Peyer's patch (tissue), 4 donors: ENCODE results near the gene SLC17A7. TPM values are rescaled to one million over a fixed set of nuclear protein-coding genes. Genes with fewer than 3 reads are reported as not detected.

Source experiments
- DNase-seq, 3 donors: peaks; one replicate each; pipeline ENCODE4 v3.0.0-alpha.2; 2017 to 2019
- H3K27ac ChIP-seq, 4 donors: fragments of 200-600 bp; sonication (generic); one replicate each; pipeline ENCODE4 v1.5.1; 2016 to 2019
- H3K27me3 ChIP-seq, 2 donors: fragments of 200-600 bp; sonication (generic); one replicate each; pipeline ENCODE4 v1.5.1; 2019
- H3K36me3 ChIP-seq, 3 donors: fragments of 200-600 bp; sonication (generic); one replicate each; pipeline ENCODE4 v1.5.1; 2016 to 2019
- H3K4me1 ChIP-seq, 4 donors: fragments of 200-600 bp; sonication (generic); one replicate each; pipeline ENCODE4 v1.5.1; 2016 to 2019
- H3K4me3 ChIP-seq, 4 donors: fragments of 200-600 bp; sonication (generic); 1 replicate in 3 of 4; 2 replicates in 1 of 4; pipeline ENCODE4 v1.5.1; 2016 to 2019; ENCODE audit warnings: mild to moderate bottlenecking in 1 of 4
- H3K9me3 ChIP-seq, 4 donors: fragments of 200-600 bp; sonication (generic); one replicate each; pipeline ENCODE4 v1.5.1; 2016 to 2019; ENCODE audit warnings: mild to moderate bottlenecking in 1 of 4
- POLR2A ChIP-seq, 2 donors: fragments of 450-650 bp; IDR thresholded peaks; one replicate each; pipeline ENCODE4 v1.5.1; 2017; ENCODE audit warnings: antibody characterized with exemption in 2 of 2, mild to moderate bottlenecking in 2 of 2, moderate library complexity in 2 of 2
- total RNA-seq, 4 donors: library from RNA; depleted of rRNA; stranded (reverse); fragments of >200 nt; gene quantifications; one replicate each; pipeline ENCODE4 v1.1.0, GENCODE V29; 2016
- TF ChIP-seq, protein P1 (sequence below), 6 experiments: fragments of 450-650 bp in 4 of 6; fragments of 200-600 bp in 2 of 6; sonication (generic) in 1 of 6; IDR thresholded peaks; one replicate each; pipeline ENCODE4 v1.5.1; 2017 to 2019; ENCODE audit warnings: antibody characterized with exemption in 6 of 6, mild to moderate bottlenecking in 3 of 6, moderate library complexity in 1 of 6

SLC17A7 gene
- total RNA-seq, 4 donors from 2014 or later = 1.2 to 2.0 (median 1.7) TPM; not detected in 1

DNA sequence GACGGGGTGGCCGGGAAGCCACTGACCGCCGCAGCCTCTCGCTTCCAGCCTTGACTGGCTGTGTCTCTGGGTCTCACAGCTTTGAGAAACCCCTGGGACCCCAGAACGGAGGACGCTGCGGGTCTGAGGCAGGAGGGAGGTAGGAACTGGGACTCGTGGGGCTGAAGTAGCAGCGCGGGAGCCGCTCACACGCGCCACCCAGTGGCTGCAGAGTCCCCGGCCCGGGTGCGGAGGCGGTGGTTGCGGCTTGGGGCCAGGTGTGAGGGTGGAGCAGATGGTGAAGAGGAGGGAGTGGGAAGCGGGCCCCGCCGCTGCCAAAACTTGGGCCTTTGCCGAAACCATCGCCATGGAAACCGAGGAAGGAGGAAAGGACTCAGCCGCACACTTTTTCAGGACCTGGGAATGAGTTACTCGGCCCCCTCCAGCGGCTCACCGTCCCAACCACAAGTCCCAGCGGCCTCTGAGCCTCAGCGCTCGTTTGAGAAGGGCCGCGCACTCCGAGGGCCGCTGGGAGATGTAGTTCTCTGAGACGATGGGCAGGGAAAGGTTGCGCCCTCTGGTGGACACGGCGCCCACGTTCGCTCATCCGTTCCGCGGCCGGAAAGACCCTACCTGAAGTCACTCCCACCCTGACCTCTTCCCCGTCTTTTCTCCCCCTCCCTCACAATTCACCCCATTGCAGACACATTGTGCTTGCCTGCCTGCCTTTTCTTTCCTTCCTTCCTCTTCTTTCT, 2.2 kb upstream of the SLC17A7 start:
- peaks cover 0 to 16% (median 0%) of the 10 kb centered on the region in 4 donors for H3K4me1 ChIP-seq
- peak overlapping the region; percentile 55 to 75 (median 67) for H3K4me3 ChIP-seq
- peak overlapping the region; percentile 78 to 85 (median 82) for H3K27ac ChIP-seq
- TF ChIP-seq, protein P1, sequence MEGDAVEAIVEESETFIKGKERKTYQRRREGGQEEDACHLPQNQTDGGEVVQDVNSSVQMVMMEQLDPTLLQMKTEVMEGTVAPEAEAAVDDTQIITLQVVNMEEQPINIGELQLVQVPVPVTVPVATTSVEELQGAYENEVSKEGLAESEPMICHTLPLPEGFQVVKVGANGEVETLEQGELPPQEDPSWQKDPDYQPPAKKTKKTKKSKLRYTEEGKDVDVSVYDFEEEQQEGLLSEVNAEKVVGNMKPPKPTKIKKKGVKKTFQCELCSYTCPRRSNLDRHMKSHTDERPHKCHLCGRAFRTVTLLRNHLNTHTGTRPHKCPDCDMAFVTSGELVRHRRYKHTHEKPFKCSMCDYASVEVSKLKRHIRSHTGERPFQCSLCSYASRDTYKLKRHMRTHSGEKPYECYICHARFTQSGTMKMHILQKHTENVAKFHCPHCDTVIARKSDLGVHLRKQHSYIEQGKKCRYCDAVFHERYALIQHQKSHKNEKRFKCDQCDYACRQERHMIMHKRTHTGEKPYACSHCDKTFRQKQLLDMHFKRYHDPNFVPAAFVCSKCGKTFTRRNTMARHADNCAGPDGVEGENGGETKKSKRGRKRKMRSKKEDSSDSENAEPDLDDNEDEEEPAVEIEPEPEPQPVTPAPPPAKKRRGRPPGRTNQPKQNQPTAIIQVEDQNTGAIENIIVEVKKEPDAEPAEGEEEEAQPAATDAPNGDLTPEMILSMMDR (IDR thresholded peaks at IDR 0.05) = peak; percentile 75 to 93 (median 84)
- TF ChIP-seq POLR2A (IDR thresholded peaks at IDR 0.05) = no peak
- H3K36me3 ChIP-seq = peaks cover 0 to 13% (median 0%) of the 10 kb centered on the region in 3 donors
- DNase-seq = peak; percentile 94 to 97 (median 96)
- H3K27me3 ChIP-seq = peaks cover 0 to 30% of the 10 kb centered on the region in 2 donors
- no peaks in the 10 kb centered on the region for H3K9me3 ChIP-seq

DNA sequence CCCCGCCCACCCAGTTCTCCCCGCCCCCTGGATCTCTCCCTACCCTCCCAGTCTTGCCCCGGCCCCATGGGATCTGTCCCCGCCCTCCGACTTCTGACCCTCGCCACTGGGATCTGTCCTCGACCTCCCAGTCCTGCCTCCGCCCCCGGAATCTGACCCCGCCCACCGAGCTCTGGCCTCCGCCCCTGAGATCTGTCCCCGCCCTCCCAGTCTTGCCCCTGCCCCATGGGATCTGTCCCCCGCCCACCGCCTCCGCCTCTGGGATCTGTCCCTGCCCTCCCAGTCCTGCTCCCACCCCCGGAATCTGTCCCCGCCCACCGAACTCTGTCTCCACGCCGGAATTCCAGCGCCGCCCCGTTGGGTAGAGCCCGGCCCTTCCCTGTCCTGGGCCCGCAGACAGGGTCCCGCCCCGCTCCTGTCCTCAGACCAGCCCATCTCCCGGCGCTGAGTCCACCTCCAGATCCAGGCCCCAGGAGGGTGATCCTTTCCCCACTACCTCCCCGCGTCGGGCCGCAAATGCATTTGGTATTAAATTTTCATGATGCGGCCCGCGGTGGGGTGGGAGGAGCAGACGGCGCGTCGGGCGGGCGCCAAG, 1.5 kb upstream of the SLC17A7 start:
- peak overlapping the region; percentile 78 to 85 (median 82) for H3K27ac ChIP-seq
- no peaks in the 10 kb centered on the region for H3K9me3 ChIP-seq
- peaks cover 0 to 30% of the 10 kb centered on the region in 2 donors for H3K27me3 ChIP-seq
- TF ChIP-seq, protein P1 (IDR thresholded peaks at IDR 0.05) = no peak
- peak; percentile 32 to 67 for TF ChIP-seq POLR2A (IDR thresholded peaks at IDR 0.05)
- DNase-seq = peak; percentile 80 to 98 (median 96)
- peaks cover 0 to 14% (median 0%) of the 10 kb centered on the region in 4 donors for H3K4me1 ChIP-seq
- H3K36me3 ChIP-seq = peaks cover 0 to 11% (median 0%) of the 10 kb centered on the region in 3 donors
- peak overlapping the region; percentile 55 to 75 (median 67) for H3K4me3 ChIP-seq

DNA sequence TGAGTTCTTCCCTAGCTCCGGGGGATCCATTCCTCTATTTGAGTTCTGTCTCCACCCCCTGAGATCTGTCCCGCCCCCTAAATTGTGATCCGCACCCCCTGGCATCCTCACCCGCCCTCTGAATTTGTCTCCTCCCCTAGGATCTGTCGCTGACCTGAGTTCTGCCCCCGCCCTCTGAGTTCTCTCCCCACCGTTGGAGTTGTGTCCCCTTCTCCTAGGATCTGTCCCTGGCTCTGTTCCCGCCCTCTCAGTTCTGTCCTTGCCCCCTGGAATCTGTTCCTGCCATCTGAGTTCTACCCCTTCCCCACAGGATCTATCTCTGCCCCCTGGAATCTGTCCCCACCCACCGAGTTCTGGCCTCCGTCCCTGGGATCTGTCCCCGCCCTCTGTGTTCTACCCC, 1.0 kb upstream of the SLC17A7 start:
- Histone ChIP-seq H3K4me3 (peak overlapping the region; percentile 55 to 75 (median 67)), H3K9me3 (no peaks in the 10 kb centered on the region), H3K4me1 (peaks cover 0 to 12% (median 0%) of the 10 kb centered on the region in 4 donors), H3K27me3 (peaks cover 0 to 30% of the 10 kb centered on the region in 2 donors), H3K36me3 (peaks cover 0 to 11% (median 0%) of the 10 kb centered on the region in 3 donors), H3K27ac (peak overlapping the region; percentile 78 to 85 (median 82))
- no peak for DNase-seq
- TF ChIP-seq POLR2A (IDR thresholded peaks at IDR 0.05) = no peak
- TF ChIP-seq, protein P1 (IDR thresholded peaks at IDR 0.05) = no peak

DNA sequence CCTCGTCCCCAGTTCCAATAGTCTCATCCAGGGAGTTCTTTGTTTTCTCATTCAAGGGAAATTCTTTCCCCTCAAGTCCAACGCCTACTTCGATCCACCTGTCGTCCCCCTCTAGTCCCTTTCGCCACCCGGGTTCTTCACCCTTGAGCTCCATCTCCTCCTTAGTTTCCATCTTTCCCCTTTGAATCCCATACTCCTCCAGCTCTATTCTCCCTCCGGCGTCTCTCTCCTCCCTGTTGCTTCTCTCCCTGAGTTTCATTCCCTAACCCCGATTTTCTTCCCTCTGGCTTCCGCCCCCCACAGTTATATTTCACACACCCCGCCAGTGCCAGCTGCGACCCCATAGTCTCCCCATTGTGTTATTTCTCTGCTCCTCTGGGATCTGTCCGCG, 628 bp upstream of the SLC17A7 start:
- H3K4me3 ChIP-seq = peak overlapping the region in 1 of 4 donors; percentile 67
- H3K4me1 ChIP-seq = peaks cover 0 to 12% (median 0%) of the 10 kb centered on the region in 4 donors
- peaks cover 0 to 7% (median 0%) of the 10 kb centered on the region in 3 donors for H3K36me3 ChIP-seq
- no peak for TF ChIP-seq POLR2A (IDR thresholded peaks at IDR 0.05)
- TF ChIP-seq, protein P1 (IDR thresholded peaks at IDR 0.05) = no peak
- DNase-seq = no peak
- peaks cover 0 to 32% of the 10 kb centered on the region in 2 donors for H3K27me3 ChIP-seq
- peak overlapping the region in 3 of 4 donors; percentile 78 to 85 (median 79) for H3K27ac ChIP-seq
- no peaks in the 10 kb centered on the region for H3K9me3 ChIP-seq

DNA sequence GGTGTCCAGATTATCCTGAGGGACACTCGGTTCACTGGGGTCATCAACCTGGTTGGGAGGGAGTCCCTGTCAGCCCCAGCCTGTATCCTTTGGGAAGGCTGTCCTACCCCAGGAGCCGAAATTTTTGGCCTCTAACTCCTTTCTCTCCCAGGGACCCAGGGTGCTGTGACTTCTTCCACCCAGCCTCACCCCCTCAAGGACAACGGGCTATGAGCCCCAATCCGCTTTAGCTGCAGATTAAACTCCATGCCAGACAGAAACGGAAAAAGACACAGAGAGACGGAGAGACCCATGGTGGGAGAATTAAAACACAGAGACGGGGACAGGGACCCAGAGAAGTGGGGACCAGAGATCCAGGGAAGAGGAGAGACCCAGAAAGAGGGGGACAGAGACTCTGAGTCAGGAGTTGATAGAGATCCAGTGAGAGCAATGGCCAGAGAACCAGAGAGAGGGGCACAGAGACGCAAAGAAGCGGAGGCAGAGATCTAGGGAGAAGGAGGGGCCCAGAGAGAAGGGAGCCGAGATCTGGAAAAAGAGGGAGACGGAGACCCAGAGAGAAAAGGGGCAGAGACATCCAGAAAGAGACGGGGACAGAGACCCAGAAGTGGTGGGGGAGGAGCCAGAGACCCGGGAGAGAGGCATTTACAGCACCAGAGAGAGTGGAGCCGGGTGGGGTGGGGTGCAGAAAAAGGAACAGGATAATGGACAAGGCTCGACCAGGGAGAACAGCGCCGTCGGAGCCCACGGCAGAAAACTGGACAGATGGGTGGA, 703 bp downstream of the SLC17A7 start:
- H3K4me1 ChIP-seq = peaks cover 0 to 12% (median 0%) of the 10 kb centered on the region in 4 donors
- no peak overlapping the region for H3K27ac ChIP-seq
- peaks cover 0 to 4% (median 0%) of the 10 kb centered on the region in 4 donors for H3K9me3 ChIP-seq
- no peak for DNase-seq
- H3K4me3 ChIP-seq = peak overlapping the region; percentile 11 to 39 (median 32)
- no peaks in the 10 kb centered on the region for H3K36me3 ChIP-seq
- peaks cover 0 to 43% of the 10 kb centered on the region in 2 donors for H3K27me3 ChIP-seq
- no peak for TF ChIP-seq POLR2A (IDR thresholded peaks at IDR 0.05)
- TF ChIP-seq, protein P1 (IDR thresholded peaks at IDR 0.05) = no peak
